Natural killer cell (primary cell): Measurements from ENCODE around the gene CGREF1. TPM values are rescaled to one million over a fixed set of nuclear protein-coding genes. Genes with fewer than 3 reads are reported as not detected.

Source experiments
- ATAC-seq, 3 donors: fragments of 150-1000 bp in 2 of 3; fragments of 200-7000 bp in 1 of 3; cut with Tn5 transposase; 1 replicate in 1 of 3; 2 replicates in 2 of 3; pipeline ENCODE4 v1.10.0; 2021; ENCODE audit warnings: mild to moderate bottlenecking in 2 of 3, moderate library complexity in 2 of 3
- DNase-seq, 2 donors: peaks; one replicate each; pipeline versions ENCODE4 v3.0.0 to v3.0.0-alpha.2; 2013 to 2021; ENCODE audit warnings: mixed read lengths in 1 of 2
- H3K27ac ChIP-seq: one replicate; pipeline ENCODE4 v1.5.1; 2013; ENCODE audit warnings: mild to moderate bottlenecking, low read length
- H3K27me3 ChIP-seq: one replicate; pipeline ENCODE4 v1.6.1; 2013; ENCODE audit warnings: low read length; ENCODE audit not compliant: control insufficient read depth, insufficient read depth
- H3K36me3 ChIP-seq: one replicate; pipeline ENCODE4 v1.6.1; 2013; ENCODE audit warnings: low read length; ENCODE audit not compliant: control insufficient read depth, insufficient read depth
- H3K4me1 ChIP-seq: one replicate; pipeline ENCODE4 v1.6.1; 2013; ENCODE audit warnings: low read length; ENCODE audit not compliant: control insufficient read depth, insufficient read depth
- H3K4me3 ChIP-seq: one replicate; pipeline ENCODE4 v1.5.1; 2013; ENCODE audit warnings: low read length
- H3K9me3 ChIP-seq: one replicate; pipeline ENCODE4 v1.6.1; 2013; ENCODE audit warnings: low read length; ENCODE audit not compliant: control insufficient read depth, insufficient read depth
- H3K27ac Mint-ChIP-seq, 2 donors: one replicate each; pipeline ENCODE4 v1.8.0; 2022; ENCODE audit warnings: mild to moderate bottlenecking in 2 of 2, mixed read lengths in 2 of 2, moderate library complexity in 1 of 2
- H3K27me3 Mint-ChIP-seq, 2 donors: one replicate each; pipeline ENCODE4 v1.8.0; 2022; ENCODE audit warnings: low read depth in 2 of 2, mixed read lengths in 2 of 2
- H3K36me3 Mint-ChIP-seq: one replicate; pipeline ENCODE4 v1.8.0; 2022; ENCODE audit warnings: mixed read lengths
- H3K4me1 Mint-ChIP-seq, 2 donors: one replicate each; pipeline ENCODE4 v1.8.0; 2022; ENCODE audit warnings: mixed read lengths in 2 of 2
- H3K4me3 Mint-ChIP-seq: one replicate; pipeline ENCODE4 v1.8.0; 2022; ENCODE audit warnings: mild to moderate bottlenecking, moderate library complexity, mixed read lengths
- H3K9me3 Mint-ChIP-seq, 2 donors: one replicate each; pipeline ENCODE4 v1.8.0; 2022; ENCODE audit warnings: mixed read lengths in 2 of 2
- WGBS: methylation state at CpG from one replicate; pipeline ENCODE4 v1.1.7; 2013; ENCODE audit warnings: missing lambda C conversion rate; ENCODE audit not compliant: insufficient coverage; 5-methylcytosine and 5-hydroxymethylcytosine counted together
- intact Hi-C: fragments of 100-400 bp; cut with micrococcal nuclease; formaldehyde crosslinking; loops from one replicate; pipeline ENCODE4 v1.14.2; 2022
- total RNA-seq, 4 donors: library from RNA; stranded (reverse); fragments of 120-200 nt in 1 of 4; gene quantifications; one replicate each; pipeline versions ENCODE4 v1.2.3 to v1.2.4, GENCODE V29; 2013 to 2022
- TF ChIP-seq, protein P1 (sequence below): fragments of 200-600 bp; IDR thresholded peaks from one replicate; pipeline ENCODE4 v1.8.0; 2022; ENCODE audit warnings: antibody characterized with exemption

The CGREF1 gene
- total RNA-seq, 3 donors from 2014 or later (not counting 1 experiment from before 2014, with no cell fraction given): not detected

DNA sequence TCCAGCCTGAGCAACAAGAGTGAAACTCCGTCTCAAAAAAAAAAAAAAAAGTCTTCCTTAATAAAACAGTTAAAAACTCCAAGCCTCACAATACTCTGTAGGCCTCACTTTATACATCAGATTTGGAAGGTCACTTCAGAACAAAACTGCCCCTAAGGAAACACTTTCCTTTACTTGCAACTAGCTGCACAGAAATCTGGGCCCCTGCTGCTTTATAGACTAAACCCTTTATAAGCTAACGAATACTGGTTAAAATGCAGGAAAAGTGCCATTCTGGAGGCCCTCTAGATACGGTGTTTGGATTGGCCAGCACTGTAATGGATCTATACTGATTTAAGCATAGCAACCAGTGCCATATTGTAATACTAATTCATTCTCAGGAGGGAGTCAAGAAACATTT lies 6.2 kb upstream of the CGREF1 start:
- no peaks in the 10 kb centered on the region for H3K9me3 ChIP-seq
- no peaks in the 10 kb centered on the region for H3K27me3 ChIP-seq
- H3K36me3 ChIP-seq: peaks cover 4% of the 10 kb centered on the region
- Mint-ChIP-seq H3K9me3 (no peaks in the 10 kb centered on the region), H3K27ac (no peak overlapping the region), H3K4me1 (peaks cover 9 to 22% of the 10 kb centered on the region in 2 donors), H3K27me3 (peaks cover 2 to 3% of the 10 kb centered on the region in 2 donors), H3K36me3 (no peaks in the 10 kb centered on the region), H3K4me3 (peak overlapping the region; percentile 58)
- peaks cover 15% of the 10 kb centered on the region for H3K4me1 ChIP-seq
- DNase-seq: no peak
- H3K4me3 ChIP-seq: no peak overlapping the region
- TF ChIP-seq, protein P1, sequence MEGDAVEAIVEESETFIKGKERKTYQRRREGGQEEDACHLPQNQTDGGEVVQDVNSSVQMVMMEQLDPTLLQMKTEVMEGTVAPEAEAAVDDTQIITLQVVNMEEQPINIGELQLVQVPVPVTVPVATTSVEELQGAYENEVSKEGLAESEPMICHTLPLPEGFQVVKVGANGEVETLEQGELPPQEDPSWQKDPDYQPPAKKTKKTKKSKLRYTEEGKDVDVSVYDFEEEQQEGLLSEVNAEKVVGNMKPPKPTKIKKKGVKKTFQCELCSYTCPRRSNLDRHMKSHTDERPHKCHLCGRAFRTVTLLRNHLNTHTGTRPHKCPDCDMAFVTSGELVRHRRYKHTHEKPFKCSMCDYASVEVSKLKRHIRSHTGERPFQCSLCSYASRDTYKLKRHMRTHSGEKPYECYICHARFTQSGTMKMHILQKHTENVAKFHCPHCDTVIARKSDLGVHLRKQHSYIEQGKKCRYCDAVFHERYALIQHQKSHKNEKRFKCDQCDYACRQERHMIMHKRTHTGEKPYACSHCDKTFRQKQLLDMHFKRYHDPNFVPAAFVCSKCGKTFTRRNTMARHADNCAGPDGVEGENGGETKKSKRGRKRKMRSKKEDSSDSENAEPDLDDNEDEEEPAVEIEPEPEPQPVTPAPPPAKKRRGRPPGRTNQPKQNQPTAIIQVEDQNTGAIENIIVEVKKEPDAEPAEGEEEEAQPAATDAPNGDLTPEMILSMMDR: no peak
- no peak overlapping the region for H3K27ac ChIP-seq
- no peak for ATAC-seq
- intact Hi-C loops: no loop called here
- 95% methylated on average over 3 of the region's 3 CpGs for WGBS

DNA sequence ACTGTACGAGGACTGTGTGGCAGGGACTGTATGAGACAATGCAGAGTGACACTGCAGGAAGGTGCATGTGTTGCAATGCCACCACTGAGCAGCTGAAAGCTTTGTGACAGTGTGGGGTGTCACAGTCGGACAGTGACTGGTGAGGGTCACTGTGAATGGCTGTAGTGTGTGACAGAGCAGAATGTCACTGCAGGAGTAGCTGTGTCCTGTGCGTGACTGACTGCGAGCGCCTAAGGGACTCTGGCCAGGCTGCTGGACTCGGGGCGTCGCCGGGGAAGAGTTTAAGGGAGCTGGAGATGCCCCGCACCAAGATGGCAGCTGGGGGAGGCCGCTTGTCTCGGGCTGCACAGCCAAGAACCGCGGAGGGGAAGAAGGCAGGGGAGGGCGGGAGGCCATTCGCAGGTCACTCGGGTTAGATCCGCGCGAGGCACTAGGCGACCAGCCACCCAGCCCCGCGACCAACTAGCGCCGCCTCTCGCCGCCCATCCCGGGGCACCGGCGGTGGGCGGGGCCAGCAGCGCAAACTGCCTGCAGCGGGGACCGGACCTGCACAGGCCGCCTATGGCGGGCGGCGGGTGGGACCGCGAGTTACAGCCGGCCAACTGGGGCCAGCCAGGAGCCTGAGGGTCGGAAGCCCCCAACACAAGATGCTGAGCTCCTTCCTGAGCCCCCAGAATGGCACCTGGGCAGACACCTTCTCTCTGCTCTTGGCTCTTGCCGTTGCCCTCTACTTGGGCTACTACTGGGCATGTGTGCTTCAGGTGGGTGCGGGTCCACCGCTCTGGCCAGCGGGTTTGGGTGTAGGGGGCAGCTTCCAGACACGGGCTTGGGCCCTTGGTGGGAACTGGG lies 4.6 kb upstream of the CGREF1 start, which contains the start of gene ABHD1:
ABHD1 (plus strand) TSS at position 514 of the 849 bp plus-strand sequence; CDS start at position 648, 134 bp downstream.
- Mint-ChIP-seq H3K27me3 (peaks cover 12 to 13% of the 10 kb centered on the region in 2 donors), H3K9me3 (no peaks in the 10 kb centered on the region), H3K4me3 (peak within 1 kb of the TSS; percentile 90), H3K27ac (peak within 1 kb of the TSS; percentile 77 to 84), H3K4me1 (peaks cover 9 to 18% of the 10 kb centered on the region in 2 donors), H3K36me3 (no peaks in the 10 kb centered on the region)
- no peaks in the 10 kb centered on the region for H3K9me3 ChIP-seq
- DNase-seq (peak; percentile 63 to 77), ATAC-seq (peak; percentile 88 to 90 (median 89))
- 8% methylated on average over 47 of the region's 47 CpGs for WGBS
- H3K36me3 ChIP-seq: no peaks in the 10 kb centered on the region
- H3K27me3 ChIP-seq: peaks cover 4% of the 10 kb centered on the region
- peak within 1 kb of the TSS; percentile 71 for H3K4me3 ChIP-seq
- TF ChIP-seq, protein P1: no peak
- intact Hi-C loops: loop anchor here (1.0 kb wide), 1 partner anchor 11 kb away; the partner anchor contains the start of gene PREB
- H3K4me1 ChIP-seq: peaks cover 19% of the 10 kb centered on the region
- H3K27ac ChIP-seq: peak within 1 kb of the TSS; percentile 68

DNA sequence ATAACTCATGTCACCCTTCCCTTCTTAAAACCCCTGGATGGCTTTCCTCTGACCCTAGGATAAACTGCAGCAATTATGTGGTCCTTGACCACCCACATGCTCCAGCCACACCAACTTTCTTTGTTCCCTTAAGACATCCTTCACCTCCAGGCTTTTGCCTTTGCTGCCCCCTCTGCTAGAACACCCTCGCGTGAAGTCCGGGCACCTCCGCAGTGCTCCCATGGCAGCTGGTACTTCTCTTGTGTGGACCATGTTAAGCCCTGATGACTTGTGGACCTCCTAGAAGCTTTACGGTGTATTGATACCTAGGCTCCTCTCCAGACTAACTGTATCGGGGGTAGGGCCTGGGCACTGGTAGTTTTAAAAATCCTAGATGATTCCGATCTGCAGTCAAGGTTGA lies 3.9 kb upstream of the CGREF1 start:
- DNase-seq: no peak
- Histone ChIP-seq H3K9me3 (no peaks in the 10 kb centered on the region), H3K36me3 (no peaks in the 10 kb centered on the region), H3K4me1 (peaks cover 24% of the 10 kb centered on the region), H3K27me3 (peaks cover 9% of the 10 kb centered on the region), H3K27ac (peak overlapping the region; percentile 68), H3K4me3 (peak overlapping the region; percentile 71)
- 96% methylated on average over 7 of the region's 7 CpGs for WGBS
- Mint-ChIP-seq H3K27ac (peak overlapping the region; percentile 77 to 84), H3K27me3 (peaks cover 13 to 16% of the 10 kb centered on the region in 2 donors), H3K4me3 (peak overlapping the region; percentile 90), H3K9me3 (no peaks in the 10 kb centered on the region), H3K4me1 (peaks cover 9 to 18% of the 10 kb centered on the region in 2 donors), H3K36me3 (no peaks in the 10 kb centered on the region)
- TF ChIP-seq, protein P1: no peak
- ATAC-seq: no peak
- intact Hi-C loops: loop anchor here (1.0 kb wide), 1 partner anchor 12 kb away; the partner anchor contains the start of gene PREB
